GM23338 (cell line): ENCODE measurements around the gene PKP2. TPM values are rescaled to one million over a fixed set of nuclear protein-coding genes. Genes with fewer than 3 reads are reported as not detected.

ENCODE experiments used
- ATAC-seq: fragments of 200-7000 bp; cut with Tn5 transposase; 3 replicates; pipeline ENCODE4 v1.9.1; 2020
- DNase-seq: peaks from one replicate; pipeline ENCODE4 v3.0.0-alpha.2; 2015; ENCODE audit warnings: low spot score
- H2AFZ ChIP-seq: fragments of 200-600 bp; sonication (generic); 2 replicates; pipeline ENCODE4 v1.8.0; 2016; ENCODE audit warnings: antibody characterized with exemption, mild to moderate bottlenecking, moderate library complexity
- H3F3A ChIP-seq: fragments of 200-600 bp; sonication (generic); replicated peaks from 2 replicates; pipeline ENCODE4 v1.8.0; 2017; ENCODE audit warnings: antibody characterized with exemption, mixed run types, low read depth
- H3K27ac ChIP-seq: fragments of 200-600 bp; sonication (generic); 2 replicates; pipeline ENCODE4 v1.6.1; 2016; ENCODE audit warnings: low read depth
- H3K27me3 ChIP-seq: fragments of 200-600 bp; sonication (generic); 2 replicates; pipeline ENCODE4 v1.8.0; 2016; ENCODE audit warnings: mild to moderate bottlenecking, mixed run types, moderate library complexity; ENCODE audit not compliant: insufficient read depth
- H3K36me3 ChIP-seq: fragments of 200-600 bp; sonication (generic); 2 replicates; pipeline ENCODE4 v1.8.0; 2016; ENCODE audit warnings: mild to moderate bottlenecking; ENCODE audit not compliant: insufficient read depth
- H3K4me1 ChIP-seq: fragments of 200-600 bp; sonication (generic); 2 replicates; pipeline ENCODE4 v1.8.0; 2016; ENCODE audit warnings: mild to moderate bottlenecking, moderate library complexity; ENCODE audit not compliant: insufficient read depth
- H3K4me2 ChIP-seq: fragments of 200-600 bp; sonication (generic); 2 replicates; pipeline ENCODE4 v1.7.1; 2017; ENCODE audit warnings: mixed run types
- H3K4me3 ChIP-seq: fragments of 200-600 bp; sonication (generic); 2 replicates; pipeline ENCODE4 v1.6.1; 2016; ENCODE audit warnings: mixed run types
- H3K79me2 ChIP-seq: fragments of 200-600 bp; sonication (generic); replicated peaks from 2 replicates; pipeline ENCODE4 v1.8.0; 2017; ENCODE audit warnings: mild to moderate bottlenecking; ENCODE audit not compliant: insufficient read depth
- H3K9me2 ChIP-seq: fragments of 200-600 bp; sonication (generic); 2 replicates; pipeline ENCODE4 v1.8.0; 2017; ENCODE audit not compliant: insufficient read depth
- H4K20me1 ChIP-seq: fragments of 200-600 bp; sonication (generic); replicated peaks from 2 replicates; pipeline ENCODE4 v1.8.0; 2017; ENCODE audit warnings: mild to moderate bottlenecking; ENCODE audit not compliant: insufficient read depth
- H3K27ac Mint-ChIP-seq: 2 replicates; pipeline ENCODE4 v1.8.0; 2020; ENCODE audit warnings: inconsistent platforms, mild to moderate bottlenecking, moderate library complexity, mixed read lengths
- H3K27me3 Mint-ChIP-seq: 3 replicates; pipeline ENCODE4 v1.8.0; 2022; ENCODE audit warnings: low read depth, mild to moderate bottlenecking, moderate library complexity, mixed read lengths, inconsistent platforms; ENCODE audit not compliant: insufficient read depth, poor library complexity
- H3K36me3 Mint-ChIP-seq: 3 replicates; pipeline ENCODE4 v1.8.0; 2021; ENCODE audit warnings: low read depth, mild to moderate bottlenecking, inconsistent platforms, moderate library complexity, mixed read lengths
- H3K4me1 Mint-ChIP-seq: 3 replicates; pipeline ENCODE4 v1.8.0; 2020; ENCODE audit warnings: mild to moderate bottlenecking, inconsistent platforms, mixed read lengths
- H3K4me3 Mint-ChIP-seq: 3 replicates; pipeline ENCODE4 v1.8.0; 2021; ENCODE audit warnings: moderate library complexity, mild to moderate bottlenecking, inconsistent platforms, mixed read lengths
- H3K9me3 Mint-ChIP-seq: 3 replicates; pipeline ENCODE4 v1.8.0; 2020; ENCODE audit warnings: moderate library complexity, mild to moderate bottlenecking, inconsistent platforms, mixed read lengths
- EZH2phosphoT487 ChIP-seq: fragments of 200-600 bp; sonication (generic); IDR thresholded peaks from one replicate; pipeline ENCODE4 v1.8.1; 2018; ENCODE audit warnings: antibody characterized with exemption; ENCODE audit not compliant: unreplicated experiment
- NANOG ChIP-seq: IDR thresholded peaks from 2 replicates; pipeline ENCODE4 v1.6.1; 2016; ENCODE audit warnings: antibody characterized with exemption, borderline replicate concordance
- POLR2AphosphoS5 ChIP-seq: IDR thresholded peaks from 2 replicates; pipeline ENCODE4 v1.6.1; 2016; ENCODE audit warnings: antibody characterized with exemption, low read depth
- STAT1 ChIP-seq: IDR thresholded peaks from one replicate; pipeline ENCODE4 v1.6.1; 2016; ENCODE audit warnings: antibody characterized with exemption; ENCODE audit not compliant: unreplicated experiment
- polyA plus RNA-seq: library from polyadenylated mRNA; unstranded; fragments of >200 nt; fragmentation: Nextera tagmentation; extraction: Ambion mirVana; gene quantifications from 2 replicates; pipeline ENCODE4 v1.2.1, GENCODE V29; 2016
- total RNA-seq: library from RNA; depleted of rRNA; stranded (reverse); fragments of >200 nt; shearing (Covaris generic); gene quantifications from 2 replicates; pipeline ENCODE4 v1.2.3, GENCODE V29; 2014
- TF ChIP-seq, protein P1 (sequence below): fragments of 250-450 bp; sonication (Bioruptor Pico); IDR thresholded peaks from 2 replicates; pipeline ENCODE4 v1.5.0; 2020; ENCODE audit warnings: mild to moderate bottlenecking, moderate library complexity
- TF ChIP-seq, protein P2 (sequence below): IDR thresholded peaks from 2 replicates; pipeline ENCODE4 v1.6.1; 2016; ENCODE audit warnings: antibody characterized with exemption

The PKP2 gene
- total and polyA plus RNA-seq, 2 experiments from 2014 or later = 24.6 to 47.6 TPM

DNA sequence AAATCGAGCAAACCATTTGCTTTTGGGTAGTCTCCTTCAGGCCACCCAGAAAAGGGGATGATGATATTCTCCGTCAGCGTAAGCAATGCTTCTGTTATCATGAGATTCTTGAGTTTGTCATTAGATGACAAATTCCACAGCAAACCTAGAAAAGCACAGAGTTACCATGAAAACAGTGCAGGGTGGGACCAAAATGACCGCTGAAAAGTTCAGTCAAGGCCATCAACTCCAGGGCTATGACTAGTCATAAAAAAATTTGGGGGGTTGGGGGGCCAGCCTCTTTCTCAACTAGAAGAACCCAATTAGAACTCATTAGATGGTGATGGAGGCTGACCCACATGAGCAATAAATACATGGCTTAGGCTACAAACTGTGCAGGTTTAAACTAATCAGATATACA lies 55.5 kb downstream of the PKP2 start (continued):
- TF ChIP-seq STAT1 = no peak
- TF ChIP-seq POLR2AphosphoS5 = no peak
- no peak for TF ChIP-seq NANOG
- TF ChIP-seq, protein P1, sequence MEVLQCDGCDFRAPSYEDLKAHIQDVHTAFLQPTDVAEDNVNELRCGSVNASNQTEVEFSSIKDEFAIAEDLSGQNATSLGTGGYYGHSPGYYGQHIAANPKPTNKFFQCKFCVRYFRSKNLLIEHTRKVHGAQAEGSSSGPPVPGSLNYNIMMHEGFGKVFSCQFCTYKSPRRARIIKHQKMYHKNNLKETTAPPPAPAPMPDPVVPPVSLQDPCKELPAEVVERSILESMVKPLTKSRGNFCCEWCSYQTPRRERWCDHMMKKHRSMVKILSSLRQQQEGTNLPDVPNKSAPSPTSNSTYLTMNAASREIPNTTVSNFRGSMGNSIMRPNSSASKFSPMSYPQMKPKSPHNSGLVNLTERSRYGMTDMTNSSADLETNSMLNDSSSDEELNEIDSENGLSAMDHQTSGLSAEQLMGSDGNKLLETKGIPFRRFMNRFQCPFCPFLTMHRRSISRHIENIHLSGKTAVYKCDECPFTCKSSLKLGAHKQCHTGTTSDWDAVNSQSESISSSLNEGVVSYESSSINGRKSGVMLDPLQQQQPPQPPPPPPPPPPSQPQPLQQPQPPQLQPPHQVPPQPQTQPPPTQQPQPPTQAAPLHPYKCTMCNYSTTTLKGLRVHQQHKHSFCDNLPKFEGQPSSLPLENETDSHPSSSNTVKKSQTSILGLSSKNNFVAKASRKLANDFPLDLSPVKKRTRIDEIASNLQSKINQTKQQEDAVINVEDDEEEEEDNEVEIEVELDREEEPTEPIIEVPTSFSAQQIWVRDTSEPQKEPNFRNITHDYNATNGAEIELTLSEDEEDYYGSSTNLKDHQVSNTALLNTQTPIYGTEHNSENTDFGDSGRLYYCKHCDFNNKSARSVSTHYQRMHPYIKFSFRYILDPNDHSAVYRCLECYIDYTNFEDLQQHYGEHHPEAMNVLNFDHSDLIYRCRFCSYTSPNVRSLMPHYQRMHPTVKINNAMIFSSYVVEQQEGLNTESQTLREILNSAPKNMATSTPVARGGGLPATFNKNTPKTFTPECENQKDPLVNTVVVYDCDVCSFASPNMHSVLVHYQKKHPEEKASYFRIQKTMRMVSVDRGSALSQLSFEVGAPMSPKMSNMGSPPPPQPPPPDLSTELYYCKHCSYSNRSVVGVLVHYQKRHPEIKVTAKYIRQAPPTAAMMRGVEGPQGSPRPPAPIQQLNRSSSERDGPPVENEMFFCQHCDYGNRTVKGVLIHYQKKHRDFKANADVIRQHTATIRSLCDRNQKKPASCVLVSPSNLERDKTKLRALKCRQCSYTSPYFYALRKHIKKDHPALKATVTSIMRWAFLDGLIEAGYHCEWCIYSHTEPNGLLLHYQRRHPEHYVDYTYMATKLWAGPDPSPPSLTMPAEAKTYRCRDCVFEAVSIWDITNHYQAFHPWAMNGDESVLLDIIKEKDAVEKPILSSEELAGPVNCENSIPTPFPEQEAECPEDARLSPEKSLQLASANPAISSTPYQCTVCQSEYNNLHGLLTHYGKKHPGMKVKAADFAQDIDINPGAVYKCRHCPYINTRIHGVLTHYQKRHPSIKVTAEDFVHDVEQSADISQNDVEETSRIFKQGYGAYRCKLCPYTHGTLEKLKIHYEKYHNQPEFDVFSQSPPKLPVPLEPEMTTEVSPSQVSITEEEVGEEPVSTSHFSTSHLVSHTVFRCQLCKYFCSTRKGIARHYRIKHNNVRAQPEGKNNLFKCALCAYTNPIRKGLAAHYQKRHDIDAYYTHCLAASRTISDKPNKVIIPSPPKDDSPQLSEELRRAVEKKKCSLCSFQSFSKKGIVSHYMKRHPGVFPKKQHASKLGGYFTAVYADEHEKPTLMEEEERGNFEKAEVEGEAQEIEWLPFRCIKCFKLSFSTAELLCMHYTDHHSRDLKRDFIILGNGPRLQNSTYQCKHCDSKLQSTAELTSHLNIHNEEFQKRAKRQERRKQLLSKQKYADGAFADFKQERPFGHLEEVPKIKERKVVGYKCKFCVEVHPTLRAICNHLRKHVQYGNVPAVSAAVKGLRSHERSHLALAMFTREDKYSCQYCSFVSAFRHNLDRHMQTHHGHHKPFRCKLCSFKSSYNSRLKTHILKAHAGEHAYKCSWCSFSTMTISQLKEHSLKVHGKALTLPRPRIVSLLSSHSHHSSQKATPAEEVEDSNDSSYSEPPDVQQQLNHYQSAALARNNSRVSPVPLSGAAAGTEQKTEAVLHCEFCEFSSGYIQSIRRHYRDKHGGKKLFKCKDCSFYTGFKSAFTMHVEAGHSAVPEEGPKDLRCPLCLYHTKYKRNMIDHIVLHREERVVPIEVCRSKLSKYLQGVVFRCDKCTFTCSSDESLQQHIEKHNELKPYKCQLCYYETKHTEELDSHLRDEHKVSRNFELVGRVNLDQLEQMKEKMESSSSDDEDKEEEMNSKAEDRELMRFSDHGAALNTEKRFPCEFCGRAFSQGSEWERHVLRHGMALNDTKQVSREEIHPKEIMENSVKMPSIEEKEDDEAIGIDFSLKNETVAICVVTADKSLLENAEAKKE (CRISPR knock-in tag) = no peak
- TF ChIP-seq, protein P2, sequence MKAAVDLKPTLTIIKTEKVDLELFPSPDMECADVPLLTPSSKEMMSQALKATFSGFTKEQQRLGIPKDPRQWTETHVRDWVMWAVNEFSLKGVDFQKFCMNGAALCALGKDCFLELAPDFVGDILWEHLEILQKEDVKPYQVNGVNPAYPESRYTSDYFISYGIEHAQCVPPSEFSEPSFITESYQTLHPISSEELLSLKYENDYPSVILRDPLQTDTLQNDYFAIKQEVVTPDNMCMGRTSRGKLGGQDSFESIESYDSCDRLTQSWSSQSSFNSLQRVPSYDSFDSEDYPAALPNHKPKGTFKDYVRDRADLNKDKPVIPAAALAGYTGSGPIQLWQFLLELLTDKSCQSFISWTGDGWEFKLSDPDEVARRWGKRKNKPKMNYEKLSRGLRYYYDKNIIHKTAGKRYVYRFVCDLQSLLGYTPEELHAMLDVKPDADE = no peak

DNA sequence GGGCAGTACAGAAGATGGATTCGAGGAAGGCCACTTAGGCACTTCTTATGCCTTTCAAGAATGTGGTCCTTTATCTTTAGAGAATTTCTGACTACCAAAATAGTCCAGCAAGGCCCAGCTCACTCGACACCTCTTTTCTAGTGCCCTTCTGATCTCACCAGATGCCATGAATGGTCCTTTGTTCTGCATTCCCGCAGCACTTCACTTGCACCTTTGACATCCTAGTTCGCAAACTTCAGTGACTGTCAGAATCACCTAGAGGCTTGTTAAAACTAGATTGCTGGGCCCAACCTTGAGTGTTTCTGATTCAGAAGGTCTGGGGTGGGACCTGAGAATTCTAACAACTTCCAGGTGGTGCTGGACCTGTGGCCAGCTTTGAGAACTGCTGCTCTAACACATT lies 56.7 kb downstream of the PKP2 start:
- no peak for ATAC-seq
- Mint-ChIP-seq H3K36me3 (peaks cover 16% of the 10 kb centered on the region), H3K4me1 (peaks cover 29% of the 10 kb centered on the region), H3K4me3 (no peak overlapping the region), H3K27me3 (no peaks in the 10 kb centered on the region), H3K9me3 (no peaks in the 10 kb centered on the region; the same call in 2 of the 3 replicates), H3K27ac (no peak overlapping the region)
- Histone ChIP-seq H3K9me2 (no peaks in the 10 kb centered on the region), H4K20me1 (no peaks in the 10 kb centered on the region), H3K36me3 (peaks cover 4% of the 10 kb centered on the region; the same call in 1 of the 2 replicates), H3K27me3 (no peaks in the 10 kb centered on the region), H3K4me2 (no peak overlapping the region), H2AFZ (no peak overlapping the region), H3K27ac (no peak overlapping the region), H3K79me2 (no peaks in the 10 kb centered on the region), H3K4me3 (no peak overlapping the region), H3F3A (no peaks in the 10 kb centered on the region), H3K4me1 (peaks cover 25% of the 10 kb centered on the region)
- TF ChIP-seq EZH2phosphoT487 = no peak
- no peak for TF ChIP-seq STAT1
- DNase-seq = no peak
